ENCODE measurements around the gene NHSL1. TPM values are rescaled to one million over a fixed set of nuclear protein-coding genes. Genes with fewer than 3 reads are reported as not detected.

The NHSL1 gene
- total and polyA plus RNA-seq, 4 donors: 6.6 to 33.0 (median 20.7) TPM

GRCh38 chr6:138464085-138464484, 35.2 kb downstream of the NHSL1 start:
- H3K4me1 ChIP-seq (ENCODE audit: control insufficient read depth in 4 of 4, insufficient read depth in 4 of 4, low read length in 3 of 4): no peaks in the 10 kb centered on the region
- 97% methylated on average over 20 of the region's 20 CpGs for WGBS
- H3K9ac ChIP-seq (ENCODE audit: low read depth in 1 of 2, low read length in 2 of 2): no peak overlapping the region
- no peak for DNase-seq (ENCODE audit: low spot score)
- no peaks in the 10 kb centered on the region for H3K27me3 ChIP-seq (ENCODE audit: control insufficient read depth in 4 of 4, insufficient read depth in 4 of 4, low read length in 3 of 4)
- H3K4me3 ChIP-seq (ENCODE audit: low read depth in 1 of 3, low read length in 3 of 3): no peak overlapping the region
- H3K9me3 ChIP-seq (ENCODE audit: control insufficient read depth in 4 of 4, low read length in 3 of 4): no peaks in the 10 kb centered on the region
- TF ChIP-seq CTCF (IDR thresholded peaks at IDR 0.05; ENCODE audit: low read depth, low read length, missing input control) (no peak), REST (IDR thresholded peaks at IDR 0.05) (no peak), MAX (IDR thresholded peaks at IDR 0.05) (no peak), GABPA (IDR thresholded peaks at IDR 0.05 in 1 of 2, conservative IDR thresholded peaks at IDR 0.05 in 1 of 2) (no peak), ZBTB33 (IDR thresholded peaks at IDR 0.05) (no peak), RAD21 (IDR thresholded peaks at IDR 0.05) (no peak), HNF4A (conservative IDR thresholded peaks at IDR 0.05) (no peak)
- no peak overlapping the region for H3K27ac ChIP-seq (ENCODE audit: low read depth in 1 of 2, low read length in 2 of 2)
- peaks cover 1 to 39% (median 23%) of the 10 kb centered on the region in 4 donors for H3K36me3 ChIP-seq (ENCODE audit: control insufficient read depth in 4 of 4, insufficient read depth in 3 of 4, low read depth in 1 of 4, low read length in 3 of 4)

GRCh38 chr6:138461647-138462046, 37.6 kb downstream of the NHSL1 start:
- no peak for TF ChIP-seq FOXA1 (IDR thresholded peaks at IDR 0.05)
- TF ChIP-seq SP1 (IDR thresholded peaks at IDR 0.05): no peak
- no peak for TF ChIP-seq EGR1 (IDR thresholded peaks at IDR 0.05; ENCODE audit: low read depth in 2 of 2)
- no peak for TF ChIP-seq HNF4A (conservative IDR thresholded peaks at IDR 0.05)
- DNase-seq (ENCODE audit: low spot score): no peak
- Histone ChIP-seq H3K4me1 (ENCODE audit: control insufficient read depth in 4 of 4, insufficient read depth in 4 of 4, low read length in 3 of 4) (no peaks in the 10 kb centered on the region), H3K27ac (ENCODE audit: low read depth in 1 of 2, low read length in 2 of 2) (no peak overlapping the region), H3K9ac (ENCODE audit: low read depth in 1 of 2, low read length in 2 of 2) (no peak overlapping the region), H3K36me3 (ENCODE audit: control insufficient read depth in 4 of 4, insufficient read depth in 3 of 4, low read depth in 1 of 4, low read length in 3 of 4) (peaks cover 0 to 37% (median 16%) of the 10 kb centered on the region in 4 donors), H3K9me3 (ENCODE audit: control insufficient read depth in 4 of 4, low read length in 3 of 4) (no peaks in the 10 kb centered on the region), H3K27me3 (ENCODE audit: control insufficient read depth in 4 of 4, insufficient read depth in 4 of 4, low read length in 3 of 4) (no peaks in the 10 kb centered on the region), H3K4me3 (ENCODE audit: low read depth in 1 of 3, low read length in 3 of 3) (no peak overlapping the region)
- 100% methylated on average over 1 of the region's 1 CpG for WGBS

Measured in liver (tissue), 9 donors.